Bronchial smooth muscle cell (primary cell): ENCODE data around the gene POGLUT3. TPM values are rescaled to one million over a fixed set of nuclear protein-coding genes. Genes with fewer than 3 reads are reported as not detected.

Experiments used
- total RNA-seq: library from RNA; depleted of rRNA; stranded (reverse); fragments of >200 nt; gene quantifications from 2 replicates; pipeline ENCODE4 v1.2.1, GENCODE V29; 2014

POGLUT3 gene, protein sequence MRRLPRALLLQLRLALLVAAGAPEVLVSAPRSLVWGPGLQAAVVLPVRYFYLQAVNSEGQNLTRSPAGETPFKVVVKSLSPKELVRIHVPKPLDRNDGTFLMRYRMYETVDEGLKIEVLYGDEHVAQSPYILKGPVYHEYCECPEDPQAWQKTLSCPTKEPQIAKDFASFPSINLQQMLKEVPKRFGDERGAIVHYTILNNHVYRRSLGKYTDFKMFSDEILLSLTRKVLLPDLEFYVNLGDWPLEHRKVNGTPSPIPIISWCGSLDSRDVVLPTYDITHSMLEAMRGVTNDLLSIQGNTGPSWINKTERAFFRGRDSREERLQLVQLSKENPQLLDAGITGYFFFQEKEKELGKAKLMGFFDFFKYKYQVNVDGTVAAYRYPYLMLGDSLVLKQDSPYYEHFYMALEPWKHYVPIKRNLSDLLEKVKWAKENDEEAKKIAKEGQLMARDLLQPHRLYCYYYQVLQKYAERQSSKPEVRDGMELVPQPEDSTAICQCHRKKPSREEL
- 21.0 and 25.1 TPM in 2 replicates for total RNA-seq

DNA sequence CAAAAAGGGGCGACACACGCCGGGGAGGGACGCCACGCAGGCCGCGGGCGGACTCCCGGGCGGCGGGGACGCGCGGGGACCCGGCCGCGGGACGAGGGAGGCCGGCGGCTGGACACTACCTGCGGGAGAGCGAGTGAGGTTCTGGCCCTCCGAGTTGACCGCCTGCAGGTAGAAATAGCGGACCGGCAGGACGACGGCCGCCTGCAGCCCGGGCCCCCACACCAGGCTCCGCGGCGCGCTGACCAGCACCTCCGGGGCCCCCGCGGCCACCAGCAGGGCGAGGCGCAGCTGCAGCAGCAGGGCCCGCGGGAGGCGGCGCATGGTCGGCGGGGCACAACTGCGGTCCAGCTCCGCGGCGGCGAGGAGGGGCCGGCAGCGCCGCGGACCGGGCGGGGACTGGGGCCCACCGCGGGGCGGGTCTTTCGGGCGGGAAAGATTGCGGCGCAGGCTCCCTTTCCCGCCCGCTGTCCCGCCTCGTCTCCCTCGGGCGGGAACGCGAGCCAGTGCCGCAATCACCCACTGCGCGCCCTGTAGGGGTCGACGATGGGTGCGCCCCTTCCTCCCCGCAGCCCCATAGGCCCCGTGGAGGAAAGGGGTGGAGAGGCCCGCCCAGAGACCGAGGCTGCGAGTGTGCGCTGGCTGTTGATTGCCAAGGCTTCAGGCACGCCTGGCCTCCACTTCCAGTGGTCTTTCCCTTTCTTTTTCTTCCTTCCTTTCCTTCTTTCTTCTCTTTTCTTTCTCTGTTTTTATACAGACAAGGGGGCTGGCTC, at the start of gene POGLUT3:
POGLUT3 (minus strand) TSS at position 339 of the 770 bp plus-strand sequence; CDS start at position 321, 18 bp downstream.

DNA sequence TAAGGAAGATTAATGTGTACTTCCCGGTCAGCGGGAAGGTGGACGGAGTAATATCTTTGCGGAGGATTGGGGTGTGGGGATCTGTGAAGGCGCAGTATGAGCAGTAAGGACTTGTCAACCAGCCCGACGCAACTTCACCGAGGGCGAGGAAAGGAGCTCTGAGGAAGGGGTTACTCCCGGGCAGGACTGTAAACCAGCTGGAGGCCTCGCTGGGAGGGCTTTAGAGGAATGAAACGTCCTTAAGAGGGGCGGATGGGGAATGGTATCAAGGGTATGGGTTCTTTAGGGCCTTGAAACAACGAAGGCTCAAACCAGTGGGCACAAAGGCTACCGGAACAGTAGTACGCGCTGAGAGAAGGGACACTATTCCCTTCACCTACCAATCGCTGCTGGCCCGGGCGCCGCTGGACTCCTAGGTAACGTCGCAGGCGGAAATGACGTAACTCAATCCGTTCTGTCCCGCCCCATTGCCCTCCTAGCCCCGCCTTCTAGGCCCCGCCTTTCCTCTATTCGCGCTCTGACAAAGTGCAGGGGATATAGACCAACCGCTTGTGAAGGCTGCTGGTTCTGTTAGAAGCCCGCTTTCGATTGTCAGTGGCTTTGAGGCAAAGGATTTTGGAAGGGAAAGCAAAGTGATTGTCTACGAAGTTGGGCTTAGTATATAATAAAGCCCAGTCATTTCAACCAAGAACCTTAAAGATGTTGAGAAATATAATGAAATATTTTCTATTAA, 30.9 kb downstream of the POGLUT3 start, which contains the start of gene C11orf65:
C11orf65 (minus strand) TSS at position 439 of the 733 bp plus-strand sequence. CDS start 5,970 bp downstream, outside the sequence.

Other genes with a start within 250 kb of the POGLUT3 start
- gene C11orf65, start 30.9 kb downstream of the POGLUT3 start, total RNA-seq = 1.6 and 1.9 TPM in 2 replicates
- 1.5 and 2.4 TPM in 2 replicates for gene EXPH5, start 95.4 kb upstream of the POGLUT3 start, total RNA-seq
- gene DDX10, start 166.7 kb upstream of the POGLUT3 start, total RNA-seq = 15.0 and 15.1 TPM in 2 replicates